Ascending aorta (tissue), 2 donors: Measurements from ENCODE around the gene ESPNL. TPM values are rescaled to one million over a fixed set of nuclear protein-coding genes. Genes with fewer than 3 reads are reported as not detected.

Experiments
- DNase-seq, 2 donors: peaks; one replicate each; pipeline ENCODE4 v3.0.0-alpha.2; 2019; ENCODE audit warnings: low spot score in 2 of 2
- H3K27ac ChIP-seq, 2 donors: fragments of 200-600 bp; sonication (generic); one replicate each; pipeline ENCODE4 v1.5.1; 2016 to 2017; ENCODE audit warnings: mild to moderate bottlenecking in 1 of 2
- H3K27me3 ChIP-seq: fragments of 200-600 bp; sonication (generic); one replicate; pipeline ENCODE4 v1.5.1; 2017
- H3K36me3 ChIP-seq, 2 donors: fragments of 200-600 bp; sonication (generic); one replicate each; pipeline ENCODE4 v1.5.1; 2016
- H3K4me1 ChIP-seq, 2 donors: fragments of 200-600 bp; sonication (generic); one replicate each; pipeline ENCODE4 v1.5.1; 2016 to 2017; ENCODE audit warnings: mild to moderate bottlenecking in 1 of 2
- H3K4me3 ChIP-seq, 2 donors: fragments of 200-600 bp; sonication (generic); one replicate each; pipeline ENCODE4 v1.5.1; 2016 to 2017; ENCODE audit warnings: mild to moderate bottlenecking in 1 of 2
- H3K9me3 ChIP-seq, 2 donors: fragments of 200-600 bp; sonication (generic); one replicate each; pipeline ENCODE4 v1.5.1; 2016
- CTCF ChIP-seq, 3 experiments: fragments of 200-600 bp in 2 of 3; fragments of 450-650 bp in 1 of 3; sonication (generic) in 2 of 3; IDR thresholded peaks; one replicate each; pipeline ENCODE4 v1.5.1; 2016 to 2019; ENCODE audit warnings: antibody characterized with exemption in 3 of 3, mild to moderate bottlenecking in 1 of 3, moderate library complexity in 1 of 3
- intact Hi-C: fragments of 100-400 bp; cut with DNase I; formaldehyde crosslinking; loops from one replicate; pipeline ENCODE4 v1.15.1; 2023
- total RNA-seq: library from RNA; depleted of rRNA; stranded (reverse); fragments of >200 nt; gene quantifications from one replicate; pipeline ENCODE4 v1.1.0, GENCODE V29; 2016

The ESPNL gene
- total RNA-seq, 1 donor from 2014 or later: not detected

GRCh38 chr2:238128534-238129001 is 28.4 kb downstream of the ESPNL start:
- no peak for DNase-seq
- no peak for TF ChIP-seq CTCF (IDR thresholded peaks at IDR 0.05)
- intact Hi-C loops: no loop called here
- H3K9me3 ChIP-seq: no peaks in the 10 kb centered on the region
- H3K27me3 ChIP-seq: no peaks in the 10 kb centered on the region
- H3K4me3 ChIP-seq: no peak overlapping the region
- H3K27ac ChIP-seq: no peak overlapping the region
- H3K4me1 ChIP-seq: no peaks in the 10 kb centered on the region
- H3K36me3 ChIP-seq: no peaks in the 10 kb centered on the region

- Histone ChIP-seq H3K36me3 (no peaks in the 10 kb centered on the region), H3K27ac (no peak overlapping the region), H3K27me3 (no peaks in the 10 kb centered on the region), H3K4me1 (no peaks in the 10 kb centered on the region), H3K9me3 (no peaks in the 10 kb centered on the region), H3K4me3 (no peak overlapping the region)
- no peak for TF ChIP-seq CTCF (IDR thresholded peaks at IDR 0.05)
- intact Hi-C loops: no loop called here
- no peak for DNase-seq
Observed at GRCh38 chr2:238129166-238130010, 29.2 kb downstream of the ESPNL start.

- Histone ChIP-seq H3K27ac (no peak overlapping the region), H3K36me3 (no peaks in the 10 kb centered on the region), H3K27me3 (no peaks in the 10 kb centered on the region), H3K4me1 (no peaks in the 10 kb centered on the region), H3K9me3 (no peaks in the 10 kb centered on the region), H3K4me3 (no peak overlapping the region)
- no peak for DNase-seq
- intact Hi-C loops: no loop called here
- no peak for TF ChIP-seq CTCF (IDR thresholded peaks at IDR 0.05)
Observed at GRCh38 chr2:238130111-238130695, 30.1 kb downstream of the ESPNL start.

- Histone ChIP-seq H3K4me1 (no peaks in the 10 kb centered on the region), H3K27ac (no peak overlapping the region), H3K4me3 (no peak overlapping the region), H3K27me3 (no peaks in the 10 kb centered on the region), H3K9me3 (no peaks in the 10 kb centered on the region), H3K36me3 (no peaks in the 10 kb centered on the region)
- intact Hi-C loops: no loop called here
- TF ChIP-seq CTCF (IDR thresholded peaks at IDR 0.05): no peak
- DNase-seq: no peak
Observed at GRCh38 chr2:238130696-238131628, 30.8 kb downstream of the ESPNL start.

- TF ChIP-seq CTCF (IDR thresholded peaks at IDR 0.05): no peak
- H3K4me3 ChIP-seq: no peak overlapping the region
- H3K4me1 ChIP-seq: peaks cover 0 to 2% of the 10 kb centered on the region in 2 donors
- H3K27ac ChIP-seq: no peak overlapping the region
- H3K36me3 ChIP-seq: no peaks in the 10 kb centered on the region
- no peaks in the 10 kb centered on the region for H3K27me3 ChIP-seq
- no peaks in the 10 kb centered on the region for H3K9me3 ChIP-seq
- intact Hi-C loops: no loop called here
- no peak for DNase-seq
Observed at GRCh38 chr2:238131761-238132462, 31.8 kb downstream of the ESPNL start.
